ENCODE measurements around the gene CCDC146.

DNA sequence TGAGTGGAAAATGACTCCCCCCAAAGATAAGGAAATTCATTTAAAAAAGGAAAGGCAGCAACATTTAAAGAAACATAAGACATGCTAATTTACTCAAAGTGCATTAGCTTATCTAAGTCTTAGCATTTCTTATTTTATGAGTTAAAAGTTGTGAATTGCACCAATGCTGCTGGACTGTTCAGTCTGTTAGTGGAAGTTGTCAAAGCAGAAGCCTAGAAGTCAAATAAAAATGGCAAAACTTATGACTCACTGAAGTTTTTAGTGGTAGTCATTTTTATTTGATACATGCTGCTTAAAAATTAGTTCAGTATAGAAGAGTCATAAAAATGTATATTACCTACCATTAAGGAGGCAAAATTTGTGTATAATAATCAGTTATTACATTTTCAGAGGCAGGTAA, 168.0 kb downstream of the CCDC146 start:
- TF ChIP-seq EZH2phosphoT487 (IDR thresholded peaks at IDR 0.05; ENCODE audit: low read depth, severe bottlenecking, unreplicated experiment) (no peak), CTCF (IDR thresholded peaks at IDR 0.05; ENCODE audit: poor library complexity) (no peak)
